ENCODE data around the gene ARPC4. TPM values are rescaled to one million over a fixed set of nuclear protein-coding genes. Genes with fewer than 3 reads are reported as not detected.
A peak's percentile ranks its signal among the peaks of the same experiment; 100 is the strongest.

ARPC4 gene
- total RNA-seq, 1 donor from 2014 or later = 156 TPM

DNA sequence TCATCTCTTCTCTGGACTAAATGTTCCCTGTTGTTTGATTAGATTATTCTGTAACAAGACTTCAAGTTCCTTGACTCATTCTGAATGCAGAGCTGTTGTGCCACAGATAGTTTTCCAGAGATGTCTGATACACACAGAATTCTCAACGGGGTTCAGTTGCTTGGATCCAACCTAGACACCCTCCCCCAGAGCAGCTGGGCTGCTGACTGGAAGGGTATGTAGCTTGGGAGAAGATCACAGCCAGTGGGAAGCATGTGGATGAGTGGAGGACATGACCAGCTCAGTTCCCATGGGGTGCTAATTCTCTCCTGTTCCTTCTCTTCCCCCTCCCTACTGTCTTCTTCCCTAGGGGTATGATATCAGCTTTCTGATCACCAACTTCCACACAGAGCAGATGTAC is 10.6 kb downstream of the ARPC4 start:
- TF ChIP-seq CTCF (conservative IDR thresholded peaks at IDR 0.05) = no peak
- DNase-seq (ENCODE audit: low read depth, low spot score) = no peak
- Mint-ChIP-seq H3K9me3 (no peaks in the 10 kb centered on the region), H3K27me3 (ENCODE audit: low read depth) (no peaks in the 10 kb centered on the region), H3K4me3 (peak overlapping the region; percentile 24), H3K27ac (ENCODE audit: unreplicated experiment) (no peak overlapping the region), H3K4me1 (peaks cover 2% of the 10 kb centered on the region), H3K36me3 (ENCODE audit: low read depth) (peaks cover 17% of the 10 kb centered on the region)

- no peaks in the 10 kb centered on the region for H3K9me3 Mint-ChIP-seq
- TF ChIP-seq CTCF (conservative IDR thresholded peaks at IDR 0.05) = no peak
- H3K27me3 Mint-ChIP-seq (ENCODE audit: low read depth) = no peaks in the 10 kb centered on the region
- H3K4me1 Mint-ChIP-seq = peaks cover 12% of the 10 kb centered on the region
- H3K4me3 Mint-ChIP-seq = no peak overlapping the region
- H3K36me3 Mint-ChIP-seq (ENCODE audit: low read depth) = peaks cover 15% of the 10 kb centered on the region
- no peak overlapping the region for H3K27ac Mint-ChIP-seq (ENCODE audit: unreplicated experiment)
- DNase-seq (ENCODE audit: low read depth, low spot score) = no peak
Observed at GRCh38 chr3:9804996-9805395, 12.1 kb downstream of the ARPC4 start.

DNA sequence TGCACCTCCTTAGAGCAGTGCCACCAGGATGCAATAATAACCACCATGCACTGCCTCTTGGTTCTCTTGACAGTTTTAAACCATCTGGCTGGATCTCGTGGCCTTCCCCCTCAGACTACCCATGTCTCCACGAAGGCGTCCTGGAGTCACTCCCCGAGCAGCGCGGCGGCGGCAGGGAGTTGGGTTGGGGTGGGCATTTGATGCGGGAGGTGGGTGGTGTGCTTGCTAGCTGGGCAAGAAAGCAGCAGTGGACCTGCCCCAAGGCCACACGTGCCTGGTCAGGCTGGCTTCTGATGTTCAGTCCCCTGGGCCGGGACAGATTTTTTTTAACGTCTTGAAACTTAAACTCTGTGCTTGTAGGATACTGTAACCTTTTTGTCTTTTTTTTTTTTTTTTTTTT is 13.3 kb downstream of the ARPC4 start:
- H3K36me3 Mint-ChIP-seq (ENCODE audit: low read depth) = peaks cover 15% of the 10 kb centered on the region

GRCh38 chr3:9806688-9807589 is 14.1 kb downstream of the ARPC4 start:
- Mint-ChIP-seq H3K4me1 (peaks cover 28% of the 10 kb centered on the region), H3K9me3 (no peaks in the 10 kb centered on the region), H3K27me3 (ENCODE audit: low read depth) (no peaks in the 10 kb centered on the region), H3K36me3 (ENCODE audit: low read depth) (peaks cover 15% of the 10 kb centered on the region), H3K4me3 (no peak overlapping the region), H3K27ac (ENCODE audit: unreplicated experiment) (no peak overlapping the region)
- TF ChIP-seq CTCF (conservative IDR thresholded peaks at IDR 0.05) = no peak
- DNase-seq (ENCODE audit: low read depth, low spot score) = no peak

More for the DNA sequence above, 13.3 kb downstream of the ARPC4 start:
- no peak overlapping the region for H3K4me3 Mint-ChIP-seq
- H3K4me1 Mint-ChIP-seq = peaks cover 21% of the 10 kb centered on the region
- H3K27ac Mint-ChIP-seq (ENCODE audit: unreplicated experiment) = no peak overlapping the region
- no peaks in the 10 kb centered on the region for H3K9me3 Mint-ChIP-seq
- no peaks in the 10 kb centered on the region for H3K27me3 Mint-ChIP-seq (ENCODE audit: low read depth)
- no peak for DNase-seq (ENCODE audit: low read depth, low spot score)
- no peak for TF ChIP-seq CTCF (conservative IDR thresholded peaks at IDR 0.05)

GRCh38 chr3:9807981-9808344 is 15.1 kb downstream of the ARPC4 start:
- peaks cover 14% of the 10 kb centered on the region for H3K36me3 Mint-ChIP-seq (ENCODE audit: low read depth)
- no peaks in the 10 kb centered on the region for H3K9me3 Mint-ChIP-seq
- H3K27ac Mint-ChIP-seq (ENCODE audit: unreplicated experiment) = no peak overlapping the region
- TF ChIP-seq CTCF (conservative IDR thresholded peaks at IDR 0.05) = no peak
- H3K4me3 Mint-ChIP-seq = peak overlapping the region; percentile 66
- H3K27me3 Mint-ChIP-seq (ENCODE audit: low read depth) = no peaks in the 10 kb centered on the region
- no peak for DNase-seq (ENCODE audit: low read depth, low spot score)
- H3K4me1 Mint-ChIP-seq = peaks cover 28% of the 10 kb centered on the region
